ENCODE data around the gene KCNMA1. TPM values are rescaled to one million over a fixed set of nuclear protein-coding genes. Genes with fewer than 3 reads are reported as not detected.

KCNMA1 gene
- polyA plus RNA-seq, 1 of the 3 experiments (the other 2 are of a cell fraction) = 107 TPM

DNA sequence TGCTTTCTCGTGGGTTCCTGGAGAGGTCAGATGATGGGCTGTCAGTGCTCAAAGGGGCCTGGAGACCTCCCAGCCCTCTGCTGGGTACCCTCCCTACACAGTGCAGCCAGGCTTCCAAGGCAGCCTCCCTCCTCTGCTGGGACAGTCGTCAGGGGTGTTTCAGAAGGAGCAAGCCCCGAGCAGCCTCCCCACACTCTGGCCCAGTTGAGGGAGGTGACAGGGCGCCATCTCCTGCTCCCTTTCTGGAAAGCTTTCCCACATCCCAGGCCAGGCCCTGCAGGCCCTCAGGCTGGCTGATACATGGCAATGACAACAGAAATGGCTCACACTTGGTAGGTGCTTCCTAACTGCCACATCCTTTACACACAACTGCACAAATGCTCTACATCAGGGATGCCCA is 32.1 kb downstream of the KCNMA1 start:
- TF ChIP-seq TCF12 (IDR thresholded peaks at IDR 0.05) (no peak), FOXJ3 (CRISPR knock-in tag; IDR thresholded peaks at IDR 0.05) (no peak), ELF1 (IDR thresholded peaks at IDR 0.05) (no peak), SMC3 (IDR thresholded peaks at IDR 0.05; ENCODE audit: low read depth, low read length) (peak; percentile 66), RAD21 (IDR thresholded peaks at IDR 0.05; ENCODE audit: low read length) (peak; percentile 71), POLR2AphosphoS5 (IDR thresholded peaks at IDR 0.05; ENCODE audit: low read depth, low read length) (no peak), RCOR1 (IDR thresholded peaks at IDR 0.05; ENCODE audit: low read length) (no peak), MEF2A (IDR thresholded peaks at IDR 0.05; ENCODE audit: borderline replicate concordance, low read depth) (no peak)
- TF ChIP-seq, protein P1, sequence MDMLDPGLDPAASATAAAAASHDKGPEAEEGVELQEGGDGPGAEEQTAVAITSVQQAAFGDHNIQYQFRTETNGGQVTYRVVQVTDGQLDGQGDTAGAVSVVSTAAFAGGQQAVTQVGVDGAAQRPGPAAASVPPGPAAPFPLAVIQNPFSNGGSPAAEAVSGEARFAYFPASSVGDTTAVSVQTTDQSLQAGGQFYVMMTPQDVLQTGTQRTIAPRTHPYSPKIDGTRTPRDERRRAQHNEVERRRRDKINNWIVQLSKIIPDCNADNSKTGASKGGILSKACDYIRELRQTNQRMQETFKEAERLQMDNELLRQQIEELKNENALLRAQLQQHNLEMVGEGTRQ (IDR thresholded peaks at IDR 0.05; ENCODE audit: borderline replicate concordance, low read depth, low read length) = no peak
- TF ChIP-seq, protein P2, sequence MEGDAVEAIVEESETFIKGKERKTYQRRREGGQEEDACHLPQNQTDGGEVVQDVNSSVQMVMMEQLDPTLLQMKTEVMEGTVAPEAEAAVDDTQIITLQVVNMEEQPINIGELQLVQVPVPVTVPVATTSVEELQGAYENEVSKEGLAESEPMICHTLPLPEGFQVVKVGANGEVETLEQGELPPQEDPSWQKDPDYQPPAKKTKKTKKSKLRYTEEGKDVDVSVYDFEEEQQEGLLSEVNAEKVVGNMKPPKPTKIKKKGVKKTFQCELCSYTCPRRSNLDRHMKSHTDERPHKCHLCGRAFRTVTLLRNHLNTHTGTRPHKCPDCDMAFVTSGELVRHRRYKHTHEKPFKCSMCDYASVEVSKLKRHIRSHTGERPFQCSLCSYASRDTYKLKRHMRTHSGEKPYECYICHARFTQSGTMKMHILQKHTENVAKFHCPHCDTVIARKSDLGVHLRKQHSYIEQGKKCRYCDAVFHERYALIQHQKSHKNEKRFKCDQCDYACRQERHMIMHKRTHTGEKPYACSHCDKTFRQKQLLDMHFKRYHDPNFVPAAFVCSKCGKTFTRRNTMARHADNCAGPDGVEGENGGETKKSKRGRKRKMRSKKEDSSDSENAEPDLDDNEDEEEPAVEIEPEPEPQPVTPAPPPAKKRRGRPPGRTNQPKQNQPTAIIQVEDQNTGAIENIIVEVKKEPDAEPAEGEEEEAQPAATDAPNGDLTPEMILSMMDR (IDR thresholded peaks at IDR 0.05) = peak; percentile 41
- Histone ChIP-seq H3K79me2 (ENCODE audit: insufficient read depth) (peaks cover 16% of the 10 kb centered on the region; the same call in 1 of the 2 replicates), H3K9me3 (no peaks in the 10 kb centered on the region), H3K4me2 (no peak overlapping the region), H4K20me1 (ENCODE audit: insufficient read depth) (no peaks in the 10 kb centered on the region; the same call in 1 of the 2 replicates), H3K27ac (ENCODE audit: low read depth in 2 of 2, low read length in 1 of 2) (no peak overlapping the region), H3K4me3 (ENCODE audit: low read depth in 2 of 2, low read length in 1 of 2) (no peak overlapping the region), H3K36me3 (replicated peaks in 1 of 2; ENCODE audit: control insufficient read depth in 1 of 2, insufficient read depth in 2 of 2, low read length in 1 of 2) (no peaks in the 10 kb centered on the region), H3K4me1 (ENCODE audit: control insufficient read depth in 1 of 2, insufficient read depth in 2 of 2, low read depth in 1 of 2, low read length in 1 of 2) (peaks cover 6 to 21% of the 10 kb centered on the region in 2 experiments; a peak in 2 of 4 replicates), H3K9me2 (no peaks in the 10 kb centered on the region), H3F3A (replicated peaks; ENCODE audit: insufficient read depth) (no peaks in the 10 kb centered on the region), H3K27me3 (ENCODE audit: insufficient read depth) (no peaks in the 10 kb centered on the region), H2AFZ (ENCODE audit: low read depth) (no peak overlapping the region), H3K9ac (no peak overlapping the region)
- ChIA-PET POLR2A (no interaction called here), CTCF (interaction anchor here (0.8 to 2.6 kb wide), 15 partner anchors 25 to 439 kb away, joined by 3 to 10 read pairs (median 4); no protein-coding TSS in a partner anchor)
- WGBS (ENCODE audit: low lambda C conversion rate) = 40% methylated on average over 1 of the region's 4 CpGs
- DNase-seq = peak; percentile 53

DNA sequence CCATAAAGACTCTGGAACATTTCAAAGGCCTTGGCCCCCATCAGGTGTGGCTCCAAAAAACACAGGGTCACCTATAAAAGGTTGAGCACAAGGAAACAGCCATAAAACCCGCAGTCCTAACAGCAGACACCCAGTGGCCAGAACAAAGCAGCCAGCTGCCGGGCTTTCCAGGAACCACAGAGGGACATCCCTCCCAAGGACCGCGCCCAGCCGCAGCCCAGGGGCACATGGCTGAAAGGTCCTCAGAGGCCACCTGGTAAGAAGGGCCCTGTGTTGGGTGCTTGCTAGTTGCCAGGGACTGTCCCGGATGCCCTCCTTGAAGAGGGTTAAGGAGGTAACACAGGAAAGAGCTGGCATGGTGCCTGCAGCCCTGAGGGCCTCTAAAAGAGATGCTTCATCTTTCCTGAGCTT is 32.7 kb downstream of the KCNMA1 start:
- no peak overlapping the region for H3K4me2 ChIP-seq
- POLR2A ChIA-PET = no interaction called here
- H3K36me3 ChIP-seq (replicated peaks in 1 of 2; ENCODE audit: control insufficient read depth in 1 of 2, insufficient read depth in 2 of 2, low read length in 1 of 2) = no peaks in the 10 kb centered on the region
- no peaks in the 10 kb centered on the region for H3K27me3 ChIP-seq (ENCODE audit: insufficient read depth)
- H3K9ac ChIP-seq = no peak overlapping the region
- DNase-seq = no peak
- no peaks in the 10 kb centered on the region for H3K9me2 ChIP-seq
- peaks cover 2% of the 10 kb centered on the region; the same call in 1 of the 2 replicates for H4K20me1 ChIP-seq (ENCODE audit: insufficient read depth)
- CTCF ChIA-PET = interaction anchor here (0.9 to 2.6 kb wide), 12 partner anchors 8 to 439 kb away, joined by 3 to 10 read pairs (median 5); no protein-coding TSS in a partner anchor
- peaks cover 20% of the 10 kb centered on the region; the same call in 1 of the 2 replicates for H3K79me2 ChIP-seq (ENCODE audit: insufficient read depth)
- H2AFZ ChIP-seq (ENCODE audit: low read depth) = no peak overlapping the region
- 96% methylated on average over 5 of the region's 6 CpGs for WGBS (ENCODE audit: low lambda C conversion rate)
- no peaks in the 10 kb centered on the region for H3F3A ChIP-seq (replicated peaks; ENCODE audit: insufficient read depth)
- peaks cover 1 to 21% of the 10 kb centered on the region in 2 experiments; a peak in 2 of 4 replicates for H3K4me1 ChIP-seq (ENCODE audit: control insufficient read depth in 1 of 2, insufficient read depth in 2 of 2, low read depth in 1 of 2, low read length in 1 of 2)
- no peak overlapping the region for H3K27ac ChIP-seq (ENCODE audit: low read depth in 2 of 2, low read length in 1 of 2)
- TF ChIP-seq TAF1 (IDR thresholded peaks at IDR 0.05; ENCODE audit: borderline replicate concordance, low read depth, low read length) (no peak), ELF1 (IDR thresholded peaks at IDR 0.05) (no peak), POLR2AphosphoS5 (IDR thresholded peaks at IDR 0.05; ENCODE audit: low read depth, low read length) (no peak), SIN3A (IDR thresholded peaks at IDR 0.05; ENCODE audit: borderline replicate concordance, low read depth, low read length) (no peak), FOXM1 (IDR thresholded peaks at IDR 0.05; ENCODE audit: low read depth) (no peak), NFIC (IDR thresholded peaks at IDR 0.05; ENCODE audit: borderline replicate concordance) (no peak), FOXJ3 (CRISPR knock-in tag; IDR thresholded peaks at IDR 0.05) (no peak)
- TF ChIP-seq, protein P3, sequence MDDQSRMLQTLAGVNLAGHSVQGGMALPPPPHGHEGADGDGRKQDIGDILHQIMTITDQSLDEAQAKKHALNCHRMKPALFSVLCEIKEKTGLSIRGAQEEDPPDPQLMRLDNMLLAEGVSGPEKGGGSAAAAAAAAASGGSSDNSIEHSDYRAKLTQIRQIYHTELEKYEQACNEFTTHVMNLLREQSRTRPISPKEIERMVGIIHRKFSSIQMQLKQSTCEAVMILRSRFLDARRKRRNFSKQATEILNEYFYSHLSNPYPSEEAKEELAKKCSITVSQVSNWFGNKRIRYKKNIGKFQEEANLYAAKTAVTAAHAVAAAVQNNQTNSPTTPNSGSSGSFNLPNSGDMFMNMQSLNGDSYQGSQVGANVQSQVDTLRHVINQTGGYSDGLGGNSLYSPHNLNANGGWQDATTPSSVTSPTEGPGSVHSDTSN (IDR thresholded peaks at IDR 0.05) = no peak
- TF ChIP-seq, protein P1 (IDR thresholded peaks at IDR 0.05; ENCODE audit: borderline replicate concordance, low read depth, low read length) = no peak
- H3K9me3 ChIP-seq = no peaks in the 10 kb centered on the region
- H3K4me3 ChIP-seq (ENCODE audit: low read depth in 2 of 2, low read length in 1 of 2) = no peak overlapping the region

Measured in SK-N-SH (cell line).